Duodenal mucosa (tissue), 2 donors: Measurements from ENCODE around the gene ERVK3-1.
"Not testable (repeated sequence)": the region's sequence is repeated elsewhere in the genome, so short reads cannot be mapped to it uniquely, and the experiment has no call there.

Experiments
- H3K27ac ChIP-seq: one replicate; pipeline ENCODE4 v1.7.0; 2013; ENCODE audit warnings: low read depth, low read length
- H3K27me3 ChIP-seq, 2 donors: one replicate each; pipeline ENCODE4 v1.7.0; 2013; ENCODE audit warnings: low read length in 2 of 2, control low read depth in 1 of 2; ENCODE audit not compliant: insufficient read depth in 2 of 2, control insufficient read depth in 1 of 2
- H3K36me3 ChIP-seq, 2 donors: one replicate each; pipeline ENCODE4 v1.7.0; 2013; ENCODE audit warnings: low read length in 2 of 2, control low read depth in 1 of 2; ENCODE audit not compliant: insufficient read depth in 2 of 2, control insufficient read depth in 1 of 2
- H3K4me1 ChIP-seq, 2 donors: one replicate each; pipeline ENCODE4 v1.7.0; 2013; ENCODE audit warnings: low read length in 2 of 2, control low read depth in 1 of 2; ENCODE audit not compliant: insufficient read depth in 2 of 2, control insufficient read depth in 1 of 2
- H3K4me3 ChIP-seq, 2 donors: one replicate each; pipeline ENCODE4 v1.7.0; 2013; ENCODE audit warnings: low read length in 2 of 2, low read depth in 1 of 2
- H3K9ac ChIP-seq, 2 donors: one replicate each; pipeline ENCODE4 v1.7.0; 2013; ENCODE audit warnings: low read length in 2 of 2, low read depth in 1 of 2
- H3K9me3 ChIP-seq, 2 donors: one replicate each; pipeline ENCODE4 v1.7.0; 2013; ENCODE audit warnings: low read length in 2 of 2, control low read depth in 1 of 2; ENCODE audit not compliant: control insufficient read depth in 1 of 2

ERVK3-1 gene

GRCh38 chr19:58300620-58301019 is 4.6 kb upstream of the ERVK3-1 start:
- Histone ChIP-seq H3K4me3 (no peak overlapping the region), H3K36me3 (peaks cover 19 to 35% of the 10 kb centered on the region in 2 donors), H3K4me1 (peaks cover 0 to 8% of the 10 kb centered on the region in 2 donors)

GRCh38 chr19:58304255-58304654 is 922 bp upstream of the ERVK3-1 start:
- Histone ChIP-seq H3K36me3 (peaks cover 34% of the 10 kb centered on the region in 2 donors), H3K9ac (no peak overlapping the region), H3K9me3 (peaks cover 0 to 11% of the 10 kb centered on the region in 2 donors), H3K4me3 (peak overlapping the region in 1 of 2 donors; percentile 68), H3K4me1 (peaks cover 6 to 22% of the 10 kb centered on the region in 2 donors), H3K27ac (no peak overlapping the region), H3K27me3 (no peaks in the 10 kb centered on the region)

More at GRCh38 chr19:58300620-58301019, 4.6 kb upstream of the ERVK3-1 start:
- peaks cover 6 to 26% of the 10 kb centered on the region in 2 donors for H3K9me3 ChIP-seq
- no peak overlapping the region for H3K27ac ChIP-seq
- H3K27me3 ChIP-seq: no peaks in the 10 kb centered on the region
- no peak overlapping the region for H3K9ac ChIP-seq

GRCh38 chr19:58304748-58305064 is 471 bp upstream of the ERVK3-1 start:
- Histone ChIP-seq H3K9ac (peak overlapping the region; percentile 9 to 80), H3K27ac (peak overlapping the region; percentile 79), H3K4me3 (peak overlapping the region; percentile 68 to 90), H3K9me3 (peaks cover 0 to 11% of the 10 kb centered on the region in 2 donors), H3K36me3 (peaks cover 37 to 38% of the 10 kb centered on the region in 2 donors), H3K27me3 (no peaks in the 10 kb centered on the region), H3K4me1 (peaks cover 6 to 22% of the 10 kb centered on the region in 2 donors)

GRCh38 chr19:58305932-58306323 is 751 bp downstream of the ERVK3-1 start:
- Histone ChIP-seq H3K27ac (no peak overlapping the region), H3K9me3 (peaks cover 0 to 4% of the 10 kb centered on the region in 2 donors), H3K4me1 (peaks cover 6 to 22% of the 10 kb centered on the region in 2 donors), H3K36me3 (peaks cover 25 to 31% of the 10 kb centered on the region in 2 donors), H3K27me3 (no peaks in the 10 kb centered on the region), H3K4me3 (peak overlapping the region; percentile 90 to 98), H3K9ac (peak overlapping the region; percentile 80 to 92)

- Histone ChIP-seq H3K9ac (no peak overlapping the region), H3K4me3 (no peak overlapping the region), H3K36me3 (peaks cover 41 to 45% of the 10 kb centered on the region in 2 donors), H3K27me3 (no peaks in the 10 kb centered on the region), H3K9me3 (no peaks in the 10 kb centered on the region), H3K4me1 (peaks cover 6 to 22% of the 10 kb centered on the region in 2 donors), H3K27ac (no peak overlapping the region)
These were observed 2.6 kb downstream of the ERVK3-1 start for GRCh38 chr19:58307736-58308135.

- H3K9ac ChIP-seq, H3K4me3 ChIP-seq, H3K27me3 ChIP-seq, H3K27ac ChIP-seq, H3K9me3 ChIP-seq: not testable (repeated sequence)
- Histone ChIP-seq H3K4me1 (peaks cover 6 to 14% of the 10 kb centered on the region in 2 donors), H3K36me3 (peaks cover 56 to 72% of the 10 kb centered on the region in 2 donors)
These were observed 5.5 kb downstream of the ERVK3-1 start for GRCh38 chr19:58310685-58311084.

- H3K4me1 ChIP-seq: peaks cover 0 to 7% of the 10 kb centered on the region in 2 donors
- no peak overlapping the region for H3K4me3 ChIP-seq
- peaks cover 56 to 78% of the 10 kb centered on the region in 2 donors for H3K36me3 ChIP-seq
- no peaks in the 10 kb centered on the region for H3K9me3 ChIP-seq
- H3K27me3 ChIP-seq: no peaks in the 10 kb centered on the region
- H3K27ac ChIP-seq: no peak overlapping the region
- H3K9ac ChIP-seq: no peak overlapping the region
These were observed 6.2 kb downstream of the ERVK3-1 start for GRCh38 chr19:58311345-58311865.

GRCh38 chr19:58315580-58315979 is 10.4 kb downstream of the ERVK3-1 start:
- Histone ChIP-seq H3K9ac (no peak overlapping the region), H3K4me1 (no peaks in the 10 kb centered on the region), H3K27ac (no peak overlapping the region), H3K36me3 (peaks cover 31 to 59% of the 10 kb centered on the region in 2 donors), H3K27me3 (no peaks in the 10 kb centered on the region), H3K4me3 (no peak overlapping the region), H3K9me3 (no peaks in the 10 kb centered on the region)

GRCh38 chr19:58317476-58318072 is 12.4 kb downstream of the ERVK3-1 start:
- H3K9me3 ChIP-seq: no peaks in the 10 kb centered on the region
- peaks cover 16 to 50% of the 10 kb centered on the region in 2 donors for H3K36me3 ChIP-seq
- no peak overlapping the region for H3K9ac ChIP-seq
- no peaks in the 10 kb centered on the region for H3K4me1 ChIP-seq
- H3K4me3 ChIP-seq: no peak overlapping the region
- H3K27ac ChIP-seq: no peak overlapping the region
- H3K27me3 ChIP-seq: no peaks in the 10 kb centered on the region

- Histone ChIP-seq H3K4me3 (no peak overlapping the region), H3K36me3 (peaks cover 11 to 47% of the 10 kb centered on the region in 2 donors), H3K9ac (no peak overlapping the region), H3K9me3 (no peaks in the 10 kb centered on the region), H3K27me3 (no peaks in the 10 kb centered on the region), H3K4me1 (no peaks in the 10 kb centered on the region), H3K27ac (no peak overlapping the region)
These were observed 13.1 kb downstream of the ERVK3-1 start for GRCh38 chr19:58318297-58318696.
